Fibroblast of gingiva (primary cell): Measurements from ENCODE around the gene NCOA7.
"Not testable (repeated sequence)": the region's sequence is repeated elsewhere in the genome, so short reads cannot be mapped to it uniquely, and the experiment has no call there.

ENCODE experiments used
- DNase-seq: peaks from one replicate; pipeline ENCODE4 v3.0.0-alpha.2; 2011; ENCODE audit warnings: low read depth

NCOA7 gene

GRCh38 chr6:125918681-125919566, 128.2 kb downstream of the NCOA7 start:
- DNase-seq, result peak; percentile 92

DNA sequence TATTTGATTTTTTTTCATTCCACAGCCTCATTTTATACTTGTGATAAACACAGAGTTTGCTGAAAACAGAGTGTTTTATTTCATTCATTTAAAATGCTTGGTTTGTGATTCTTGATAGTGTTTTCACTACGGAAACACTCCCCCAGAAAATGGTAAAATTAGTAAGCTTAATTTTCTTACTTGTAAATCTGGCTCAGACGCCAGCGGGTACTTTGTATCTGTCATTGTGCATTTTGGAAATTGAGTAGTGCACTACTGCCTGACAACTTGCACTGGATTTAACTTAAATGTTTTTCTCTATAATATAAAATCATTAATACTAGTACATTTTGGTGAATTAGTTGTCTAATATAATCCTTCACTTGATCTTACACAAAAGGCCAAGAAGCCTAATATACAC, 128.9 kb downstream of the NCOA7 start:
- no peak for DNase-seq

GRCh38 chr6:125922322-125922860, 131.6 kb downstream of the NCOA7 start:
- no peak for DNase-seq

- peak; percentile 7 for DNase-seq
These were observed 132.7 kb downstream of the NCOA7 start for GRCh38 chr6:125923366-125923877.

DNA sequence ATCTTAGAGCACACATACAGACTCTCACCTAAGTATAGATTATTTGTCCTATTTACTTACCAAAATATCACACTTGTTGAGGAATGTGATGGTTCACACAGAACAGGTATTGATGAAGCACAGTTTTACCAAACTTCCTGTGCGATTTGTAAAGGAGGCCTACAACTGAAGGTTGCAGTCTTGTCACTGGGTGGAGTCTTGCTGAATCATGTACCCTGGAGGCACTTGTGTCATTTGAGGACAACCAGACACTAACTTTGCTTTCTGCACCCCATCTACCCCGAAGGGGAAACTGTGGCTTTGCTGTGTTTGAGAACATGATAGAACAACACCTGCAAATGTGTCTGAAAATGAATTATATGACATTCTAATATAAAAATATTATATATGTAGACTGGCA, 133.4 kb downstream of the NCOA7 start:
- peak; percentile 10 for DNase-seq

DNA sequence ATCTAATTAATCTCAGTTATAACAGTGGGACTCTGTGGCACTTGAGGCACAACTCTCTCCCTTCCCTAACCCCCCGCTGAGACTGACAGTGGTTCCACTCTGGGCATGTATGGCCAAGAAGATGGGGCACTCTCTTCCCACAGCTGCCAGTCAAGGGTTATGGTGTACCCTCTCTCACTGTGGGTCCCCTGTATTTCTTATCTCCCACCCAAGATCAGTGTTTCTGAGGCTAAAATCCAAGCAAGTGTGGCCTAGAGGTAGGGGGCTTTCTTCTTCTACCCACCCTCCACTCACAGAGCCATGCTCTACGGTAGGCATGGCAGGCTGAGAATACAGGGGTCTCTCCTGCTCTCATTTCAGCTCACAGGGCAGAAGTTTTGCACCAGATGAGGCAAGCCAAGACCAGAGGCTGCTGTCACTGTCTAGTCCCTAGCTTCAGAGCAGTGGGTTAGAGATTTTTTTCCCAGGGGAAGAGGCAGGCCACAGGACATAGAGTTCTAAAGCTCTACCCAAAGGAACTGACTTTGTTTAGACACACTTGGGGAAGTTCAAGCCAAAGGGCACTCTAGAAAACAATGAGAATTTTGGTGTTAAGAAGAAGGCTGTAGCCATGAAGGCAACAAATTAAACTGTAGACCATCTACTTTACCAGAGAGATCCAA, 134.1 kb downstream of the NCOA7 start:
- DNase-seq, result no peak

DNA sequence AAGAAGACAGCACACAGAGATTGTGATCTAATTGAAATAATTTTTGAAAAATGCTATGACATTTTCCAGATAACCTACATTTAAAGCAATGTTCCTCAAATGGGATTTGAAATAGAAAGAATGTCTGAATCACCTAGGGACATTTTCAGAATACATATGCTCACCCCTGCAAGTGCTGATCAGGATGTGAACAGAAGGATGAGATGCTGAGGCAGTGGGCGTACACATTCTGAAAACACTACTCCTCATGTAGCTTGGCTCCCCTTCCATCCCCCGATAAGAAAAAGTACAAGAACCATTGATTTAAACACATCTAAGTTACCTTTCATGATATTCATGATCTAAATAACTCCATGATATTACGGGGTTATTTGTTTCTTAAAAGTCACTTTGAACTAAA, 136.0 kb downstream of the NCOA7 start:
- no peak for DNase-seq

- DNase-seq, result no peak
These were observed 137.0 kb downstream of the NCOA7 start for GRCh38 chr6:125927761-125928160.

GRCh38 chr6:125930765-125931418, 140.1 kb downstream of the NCOA7 start:
- DNase-seq, result peak; percentile 82

- DNase-seq, result no peak
These were observed 141.1 kb downstream of the NCOA7 start for GRCh38 chr6:125931733-125932450.

GRCh38 chr6:125932451-125932795, 141.7 kb downstream of the NCOA7 start:
- DNase-seq, result no peak

GRCh38 chr6:125935520-125935919, 144.8 kb downstream of the NCOA7 start:
- not testable (repeated sequence) for DNase-seq

DNA sequence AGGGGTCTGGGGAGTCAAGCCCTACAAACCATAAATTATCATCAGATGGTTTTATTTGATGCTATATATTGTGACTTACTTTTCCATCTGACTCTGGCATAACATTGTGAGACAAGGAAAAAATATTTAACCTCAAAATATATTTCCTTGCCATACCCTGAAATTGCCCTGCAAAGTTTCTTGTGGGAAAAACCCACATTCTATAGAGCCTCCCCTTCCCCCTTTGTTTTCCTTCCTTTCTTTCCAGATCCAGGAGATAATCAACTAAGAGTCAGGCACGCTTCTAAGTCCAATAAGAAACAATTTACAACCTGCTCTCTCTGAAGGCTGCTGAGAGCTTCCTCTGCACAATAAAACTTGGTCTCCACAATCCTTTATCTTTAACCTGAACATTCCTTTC, 148.3 kb downstream of the NCOA7 start:
- no peak for DNase-seq

DNA sequence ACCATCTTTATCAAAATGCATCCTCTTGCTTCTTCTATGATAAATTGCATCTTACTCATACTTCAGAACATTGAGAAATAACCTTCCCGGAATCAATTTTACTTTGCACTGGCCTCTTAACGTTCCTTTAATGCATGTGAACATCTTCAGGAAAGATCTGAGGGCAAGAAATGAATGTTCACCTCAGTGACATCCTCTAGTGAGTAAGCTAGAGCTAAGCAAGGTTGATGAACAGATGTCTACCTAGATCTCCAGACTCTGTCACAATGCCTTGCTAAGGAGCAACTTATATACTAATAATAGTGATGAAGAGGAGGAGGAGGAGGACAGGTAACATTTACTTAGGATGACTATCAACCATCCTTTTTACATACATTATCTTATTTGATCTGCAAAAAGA, 149.0 kb downstream of the NCOA7 start:
- no peak for DNase-seq

GRCh38 chr6:125940247-125941041, 149.7 kb downstream of the NCOA7 start:
- peak; percentile 29 for DNase-seq

GRCh38 chr6:125942672-125943527, 152.1 kb downstream of the NCOA7 start:
- DNase-seq, result no peak

DNA sequence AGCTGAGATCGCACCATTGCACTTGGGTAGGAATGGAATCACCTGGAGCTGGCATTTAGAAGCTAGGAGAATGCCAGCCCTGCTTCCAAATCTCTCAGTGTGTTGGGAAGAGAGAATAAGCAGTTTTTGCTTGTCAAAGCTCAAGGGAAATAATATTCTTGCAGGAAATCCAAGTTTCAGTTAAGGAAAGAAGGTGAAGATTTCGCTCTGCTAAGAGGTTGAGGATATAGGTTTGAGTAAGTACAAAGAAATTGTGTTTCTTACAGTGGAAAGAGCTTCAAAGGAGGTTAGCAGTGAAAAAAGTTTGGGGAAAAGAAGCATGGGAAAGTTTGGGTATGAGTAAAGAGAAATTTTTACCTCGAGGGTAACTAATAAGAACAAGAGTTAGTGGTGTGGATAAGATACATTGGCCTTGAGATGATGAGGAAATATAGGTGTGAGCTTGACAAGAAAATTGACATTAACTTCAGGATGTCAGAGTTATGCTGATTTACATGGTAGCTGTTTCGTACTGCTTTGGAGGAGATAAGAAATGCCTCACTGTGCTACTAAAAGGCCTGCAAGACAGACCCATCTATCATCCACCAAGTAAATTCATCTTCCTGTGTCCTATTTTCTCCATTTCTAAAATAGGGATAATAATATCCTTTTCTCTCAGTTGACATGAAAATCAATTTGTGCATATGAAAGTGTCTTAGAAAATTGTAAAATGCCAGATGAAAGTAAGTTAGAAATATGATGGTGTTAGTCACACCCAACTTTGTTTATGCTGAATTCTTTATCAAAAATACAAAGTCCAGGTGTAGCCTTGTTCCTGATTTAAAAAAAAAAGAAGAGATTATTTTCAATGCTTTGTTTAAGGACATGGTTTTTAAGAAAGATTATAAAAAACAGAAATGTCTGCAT, 153.0 kb downstream of the NCOA7 start:
- DNase-seq, result no peak

- peak; percentile 72 for DNase-seq
These were observed 153.7 kb downstream of the NCOA7 start for GRCh38 chr6:125944434-125944816.

DNA sequence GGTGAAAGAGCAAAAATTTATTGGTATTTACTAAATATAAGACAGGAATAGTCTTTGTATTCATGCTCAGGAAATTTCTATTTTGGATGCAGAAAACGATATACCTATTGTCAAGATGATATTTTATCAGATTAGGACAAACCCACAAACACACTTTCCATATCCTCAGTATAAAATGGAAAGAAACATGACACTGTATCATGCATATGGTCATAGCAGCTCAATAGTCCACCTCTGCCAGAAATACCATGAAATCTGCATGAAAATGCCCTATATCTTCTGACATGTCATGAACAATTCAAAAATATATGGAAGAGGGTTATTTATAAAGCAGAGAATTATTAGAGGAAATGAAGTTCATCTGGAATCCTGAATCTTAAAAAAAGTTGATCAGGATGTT, 154.1 kb downstream of the NCOA7 start:
- no peak for DNase-seq
